GM12864 (cell line): Measurements from ENCODE around the gene OSBPL5.

Experiments
- DNase-seq: peaks from one replicate; pipeline ENCODE4 v3.0.0-alpha.2; 2011; ENCODE audit warnings: low read depth
- H3K4me3 ChIP-seq: 2 replicates; pipeline ENCODE4 v1.5.1; 2011; ENCODE audit warnings: mild to moderate bottlenecking, low read depth, low read length, control low read depth
- CTCF ChIP-seq: IDR thresholded peaks from 2 replicates; pipeline ENCODE4 v1.5.1; 2011; ENCODE audit warnings: low read depth, mild to moderate bottlenecking, moderate library complexity, low read length, control low read depth, inconsistent platforms; ENCODE audit errors: missing control alignments

The OSBPL5 gene

GRCh38 chr11:3109921-3110706 lies 55.0 kb downstream of the OSBPL5 start:
- DNase-seq: no peak
- TF ChIP-seq CTCF: peak; percentile 73
- no peak overlapping the region for H3K4me3 ChIP-seq

GRCh38 chr11:3109434-3109833 lies 55.7 kb downstream of the OSBPL5 start:
- no peak for DNase-seq
- TF ChIP-seq CTCF: no peak
- H3K4me3 ChIP-seq: no peak overlapping the region

GRCh38 chr11:3108183-3108721 lies 56.9 kb downstream of the OSBPL5 start:
- TF ChIP-seq CTCF: no peak
- DNase-seq: no peak

GRCh38 chr11:3107608-3108182 lies 57.4 kb downstream of the OSBPL5 start:
- H3K4me3 ChIP-seq: no peak overlapping the region
- DNase-seq: no peak
- no peak for TF ChIP-seq CTCF

More at GRCh38 chr11:3108183-3108721, 56.9 kb downstream of the OSBPL5 start:
- no peak overlapping the region for H3K4me3 ChIP-seq

GRCh38 chr11:3106736-3107524 lies 58.2 kb downstream of the OSBPL5 start:
- TF ChIP-seq CTCF: no peak
- H3K4me3 ChIP-seq: no peak overlapping the region
- DNase-seq: no peak

- H3K4me3 ChIP-seq: no peak overlapping the region
Observed at GRCh38 chr11:3105791-3106735, 59.0 kb downstream of the OSBPL5 start.

More at GRCh38 chr11:3105791-3106735, 59.0 kb downstream of the OSBPL5 start:
- no peak for DNase-seq
- TF ChIP-seq CTCF: no peak
